ENCODE measurements around the gene SLC35F3. TPM values are rescaled to one million over a fixed set of nuclear protein-coding genes. Genes with fewer than 3 reads are reported as not detected.
"Not testable (repeated sequence)": the region's sequence is repeated elsewhere in the genome, so short reads cannot be mapped to it uniquely, and the experiment has no call there.

Gene SLC35F3
- total RNA-seq, 1 experiment from 2014 or later, result 0.66 TPM

DNA sequence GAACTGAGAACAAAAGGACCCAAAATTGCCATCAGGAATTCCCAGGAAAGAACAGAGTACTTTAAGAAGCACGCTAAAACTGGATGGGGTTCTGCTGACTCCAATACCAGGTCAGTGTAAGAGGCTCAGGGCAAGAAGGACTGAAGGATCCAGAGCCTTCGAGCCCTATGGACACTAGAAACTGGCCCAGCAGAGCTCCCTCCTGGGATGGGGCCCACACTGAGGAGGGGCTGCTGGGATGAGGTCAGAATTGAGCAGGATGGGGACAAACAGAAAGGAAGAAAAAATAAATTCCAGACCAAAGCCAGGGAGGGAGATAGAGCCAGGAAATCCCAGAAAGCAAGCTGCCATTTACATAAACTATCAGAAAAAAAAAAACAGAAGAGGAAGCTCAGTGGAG is 246.4 kb downstream of the SLC35F3 start:
- CTCF ChIA-PET, result interaction anchor here (0.8 kb wide), 1 partner anchor 159 kb away, joined by 3 read pairs; no protein-coding TSS in a partner anchor

GRCh38 chr1:234152344-234152743 is 247.9 kb downstream of the SLC35F3 start:
- BruUV-seq (replicated peaks); H3K4me3 Mint-ChIP-seq (ENCODE audit: low read depth, unreplicated experiment); H3K36me3 Mint-ChIP-seq (ENCODE audit: insufficient read depth, unreplicated experiment); H3K4me1 Mint-ChIP-seq (ENCODE audit: low read depth, unreplicated experiment); H3K27ac Mint-ChIP-seq (ENCODE audit: unreplicated experiment); H3K9me3 Mint-ChIP-seq (ENCODE audit: low read depth, unreplicated experiment); CTCF ChIA-PET; DNase-seq; intact Hi-C loops (cut with micrococcal nuclease; ENCODE audit: unreplicated experiment): not testable (repeated sequence)
- H3K27me3 Mint-ChIP-seq (ENCODE audit: unreplicated experiment), result peaks cover 17% of the 10 kb centered on the region

More for the DNA sequence above, 246.4 kb downstream of the SLC35F3 start:
- Mint-ChIP-seq H3K4me1 (ENCODE audit: low read depth, unreplicated experiment) (no peaks in the 10 kb centered on the region), H3K9me3 (ENCODE audit: low read depth, unreplicated experiment) (no peaks in the 10 kb centered on the region), H3K27me3 (ENCODE audit: unreplicated experiment) (peaks cover 17% of the 10 kb centered on the region), H3K4me3 (ENCODE audit: low read depth, unreplicated experiment) (no peak overlapping the region), H3K27ac (ENCODE audit: unreplicated experiment) (no peak overlapping the region), H3K36me3 (ENCODE audit: insufficient read depth, unreplicated experiment) (no peaks in the 10 kb centered on the region)
- intact Hi-C loops (cut with micrococcal nuclease; ENCODE audit: unreplicated experiment), result no loop called here
- BruUV-seq (replicated peaks), result no TSS peak
- DNase-seq, result no peak
- TF ChIP-seq, protein P1, sequence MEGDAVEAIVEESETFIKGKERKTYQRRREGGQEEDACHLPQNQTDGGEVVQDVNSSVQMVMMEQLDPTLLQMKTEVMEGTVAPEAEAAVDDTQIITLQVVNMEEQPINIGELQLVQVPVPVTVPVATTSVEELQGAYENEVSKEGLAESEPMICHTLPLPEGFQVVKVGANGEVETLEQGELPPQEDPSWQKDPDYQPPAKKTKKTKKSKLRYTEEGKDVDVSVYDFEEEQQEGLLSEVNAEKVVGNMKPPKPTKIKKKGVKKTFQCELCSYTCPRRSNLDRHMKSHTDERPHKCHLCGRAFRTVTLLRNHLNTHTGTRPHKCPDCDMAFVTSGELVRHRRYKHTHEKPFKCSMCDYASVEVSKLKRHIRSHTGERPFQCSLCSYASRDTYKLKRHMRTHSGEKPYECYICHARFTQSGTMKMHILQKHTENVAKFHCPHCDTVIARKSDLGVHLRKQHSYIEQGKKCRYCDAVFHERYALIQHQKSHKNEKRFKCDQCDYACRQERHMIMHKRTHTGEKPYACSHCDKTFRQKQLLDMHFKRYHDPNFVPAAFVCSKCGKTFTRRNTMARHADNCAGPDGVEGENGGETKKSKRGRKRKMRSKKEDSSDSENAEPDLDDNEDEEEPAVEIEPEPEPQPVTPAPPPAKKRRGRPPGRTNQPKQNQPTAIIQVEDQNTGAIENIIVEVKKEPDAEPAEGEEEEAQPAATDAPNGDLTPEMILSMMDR (IDR thresholded peaks at IDR 0.05; ENCODE audit: unreplicated experiment), result no peak

GRCh38 chr1:234154320-234155251 is 250.1 kb downstream of the SLC35F3 start:
- TF ChIP-seq, protein P1 (IDR thresholded peaks at IDR 0.05; ENCODE audit: unreplicated experiment), result peak; percentile 84
- Mint-ChIP-seq H3K27me3 (ENCODE audit: unreplicated experiment) (no peaks in the 10 kb centered on the region), H3K9me3 (ENCODE audit: low read depth, unreplicated experiment) (no peaks in the 10 kb centered on the region), H3K4me3 (ENCODE audit: low read depth, unreplicated experiment) (no peak overlapping the region), H3K4me1 (ENCODE audit: low read depth, unreplicated experiment) (no peaks in the 10 kb centered on the region), H3K27ac (ENCODE audit: unreplicated experiment) (no peak overlapping the region), H3K36me3 (ENCODE audit: insufficient read depth, unreplicated experiment) (no peaks in the 10 kb centered on the region)
- BruUV-seq (replicated peaks), result no TSS peak
- DNase-seq, result peak; percentile 47
- intact Hi-C loops (cut with micrococcal nuclease; ENCODE audit: unreplicated experiment), result loop anchor here (1.0 to 2.0 kb wide), 2 partner anchors 58 to 156 kb away; no protein-coding TSS in a partner anchor
- CTCF ChIA-PET, result interaction anchor here (0.6 to 1.1 kb wide), 3 partner anchors 155 to 814 kb away, joined by 3 to 5 read pairs (median 3); no protein-coding TSS in a partner anchor

DNA sequence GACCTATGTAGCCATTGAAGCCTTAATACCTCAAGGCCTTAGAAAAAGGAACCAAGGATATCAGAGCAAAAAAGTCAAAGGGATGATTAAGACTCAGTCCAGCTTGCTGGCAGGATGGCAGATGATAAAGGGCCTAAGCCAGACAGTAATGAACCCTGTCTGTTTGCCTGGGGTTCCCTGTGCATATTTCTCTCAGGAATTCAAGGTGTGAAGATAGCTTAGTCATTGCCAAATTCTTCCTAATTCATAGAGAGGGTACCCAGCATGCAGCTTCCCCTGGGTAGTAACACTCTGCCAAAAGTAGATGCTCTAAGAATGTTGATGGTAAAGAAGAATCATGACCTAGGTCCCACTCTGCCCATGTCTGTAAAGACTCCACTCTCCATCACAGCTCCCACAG is 258.2 kb downstream of the SLC35F3 start:
- no TSS peak for BruUV-seq (replicated peaks)
- Mint-ChIP-seq H3K4me1 (ENCODE audit: low read depth, unreplicated experiment) (no peaks in the 10 kb centered on the region), H3K9me3 (ENCODE audit: low read depth, unreplicated experiment) (no peaks in the 10 kb centered on the region), H3K36me3 (ENCODE audit: insufficient read depth, unreplicated experiment) (no peaks in the 10 kb centered on the region), H3K27me3 (ENCODE audit: unreplicated experiment) (peaks cover 43% of the 10 kb centered on the region), H3K27ac (ENCODE audit: unreplicated experiment) (no peak overlapping the region), H3K4me3 (ENCODE audit: low read depth, unreplicated experiment) (no peak overlapping the region)
- DNase-seq, result no peak
- TF ChIP-seq, protein P1 (IDR thresholded peaks at IDR 0.05; ENCODE audit: unreplicated experiment), result no peak
- CTCF ChIA-PET, result interaction anchor here (1.7 kb wide), 1 partner anchor 9 kb away, joined by 3 read pairs; no protein-coding TSS in a partner anchor
- intact Hi-C loops (cut with micrococcal nuclease; ENCODE audit: unreplicated experiment), result no loop called here
